ENCODE data around the gene ZNF598.

DNA sequence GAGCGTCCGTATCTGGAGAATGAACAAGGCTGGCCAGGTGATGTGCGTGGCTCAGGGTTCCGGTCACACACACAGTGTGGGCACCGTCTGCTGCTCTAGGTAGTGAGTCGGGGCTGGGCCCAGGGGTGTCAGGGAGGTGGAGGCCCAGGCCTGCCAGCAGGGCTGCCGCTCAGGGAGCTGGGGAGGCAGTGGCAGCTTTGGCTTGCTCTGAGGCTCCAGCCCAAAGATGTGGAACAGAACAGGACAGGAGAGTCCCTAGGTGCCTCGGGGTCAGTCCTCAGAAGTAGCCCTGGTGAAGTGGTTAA, 33.5 kb downstream of the ZNF598 start:
- TF ChIP-seq, protein P1, sequence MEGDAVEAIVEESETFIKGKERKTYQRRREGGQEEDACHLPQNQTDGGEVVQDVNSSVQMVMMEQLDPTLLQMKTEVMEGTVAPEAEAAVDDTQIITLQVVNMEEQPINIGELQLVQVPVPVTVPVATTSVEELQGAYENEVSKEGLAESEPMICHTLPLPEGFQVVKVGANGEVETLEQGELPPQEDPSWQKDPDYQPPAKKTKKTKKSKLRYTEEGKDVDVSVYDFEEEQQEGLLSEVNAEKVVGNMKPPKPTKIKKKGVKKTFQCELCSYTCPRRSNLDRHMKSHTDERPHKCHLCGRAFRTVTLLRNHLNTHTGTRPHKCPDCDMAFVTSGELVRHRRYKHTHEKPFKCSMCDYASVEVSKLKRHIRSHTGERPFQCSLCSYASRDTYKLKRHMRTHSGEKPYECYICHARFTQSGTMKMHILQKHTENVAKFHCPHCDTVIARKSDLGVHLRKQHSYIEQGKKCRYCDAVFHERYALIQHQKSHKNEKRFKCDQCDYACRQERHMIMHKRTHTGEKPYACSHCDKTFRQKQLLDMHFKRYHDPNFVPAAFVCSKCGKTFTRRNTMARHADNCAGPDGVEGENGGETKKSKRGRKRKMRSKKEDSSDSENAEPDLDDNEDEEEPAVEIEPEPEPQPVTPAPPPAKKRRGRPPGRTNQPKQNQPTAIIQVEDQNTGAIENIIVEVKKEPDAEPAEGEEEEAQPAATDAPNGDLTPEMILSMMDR (IDR thresholded peaks at IDR 0.05) = no peak
- TF ChIP-seq POLR2A (IDR thresholded peaks at IDR 0.05) = no peak

Measured in testis (tissue), 2 donors.